DND-41 (cell line): ENCODE measurements around the gene ATF5.
A peak's percentile ranks its signal among the peaks of the same experiment; 100 is the strongest.

Experiments
- ATAC-seq: fragments of 200-7000 bp; cut with Tn5 transposase; 3 replicates; pipeline ENCODE4 v1.9.1; 2021; ENCODE audit warnings: low read depth; ENCODE audit not compliant: insufficient read depth
- DNase-seq: peaks from one replicate; pipeline ENCODE4 v3.0.0-alpha.2; 2020
- H2AFZ ChIP-seq: 2 replicates; pipeline ENCODE4 v1.6.0; 2012; ENCODE audit warnings: low read depth, low read length
- H3K27ac ChIP-seq: 2 replicates; pipeline ENCODE4 v1.5.1; 2012; ENCODE audit warnings: low read length, inconsistent platforms
- H3K27me3 ChIP-seq: fragments of 200-600 bp; sonication (generic); 2 replicates; pipeline ENCODE4 v1.6.0; 2012; ENCODE audit warnings: low read length, mild to moderate bottlenecking, inconsistent platforms; ENCODE audit not compliant: insufficient read depth, poor library complexity
- H3K36me3 ChIP-seq: 2 replicates; pipeline ENCODE4 v1.5.1; 2012; ENCODE audit warnings: low read length, inconsistent platforms; ENCODE audit not compliant: insufficient read depth
- H3K4me1 ChIP-seq: 2 replicates; pipeline ENCODE4 v1.5.1; 2012; ENCODE audit warnings: mild to moderate bottlenecking, low read length; ENCODE audit not compliant: insufficient read depth
- H3K4me2 ChIP-seq: 2 replicates; pipeline ENCODE4 v1.6.0; 2012; ENCODE audit warnings: mild to moderate bottlenecking, moderate library complexity, low read length, inconsistent platforms; ENCODE audit not compliant: insufficient read depth
- H3K4me3 ChIP-seq, 2 experiments: fragments of 200-600 bp in 1 of 2; shearing (Covaris generic) in 1 of 2; 2 replicates each; pipeline ENCODE4 v1.5.1; 2012 to 2016; ENCODE audit warnings: inconsistent platforms in 2 of 2, low read length in 2 of 2, mild to moderate bottlenecking in 2 of 2, low read depth in 1 of 2, moderate library complexity in 1 of 2
- H3K79me2 ChIP-seq: 2 replicates; pipeline ENCODE4 v1.6.0; 2012; ENCODE audit warnings: low read length, inconsistent platforms; ENCODE audit not compliant: insufficient read depth
- H3K9ac ChIP-seq: 2 replicates; pipeline ENCODE4 v1.6.0; 2012; ENCODE audit warnings: low read depth, mild to moderate bottlenecking, inconsistent platforms, low read length, moderate library complexity
- H3K9me3 ChIP-seq: 2 replicates; pipeline ENCODE4 v1.5.1; 2012; ENCODE audit warnings: low read length, moderate library complexity, mild to moderate bottlenecking, inconsistent platforms; ENCODE audit not compliant: insufficient read depth, severe bottlenecking
- H4K20me1 ChIP-seq: 2 replicates; pipeline ENCODE4 v1.6.0; 2012; ENCODE audit warnings: low read length; ENCODE audit not compliant: insufficient read depth
- CTCF ChIP-seq: IDR thresholded peaks from 2 replicates; pipeline ENCODE4 v1.5.1; 2012; ENCODE audit warnings: borderline replicate concordance, low read length, moderate library complexity, mild to moderate bottlenecking; ENCODE audit not compliant: poor library complexity, severe bottlenecking; ENCODE audit errors: extremely low read depth
- EZH2 ChIP-seq: IDR thresholded peaks from 3 replicates; pipeline ENCODE4 v1.6.1; 2012; ENCODE audit warnings: borderline replicate concordance, low read depth, mild to moderate bottlenecking, moderate library complexity, low read length, inconsistent platforms; ENCODE audit not compliant: severe bottlenecking

Gene ATF5

GRCh38 chr19:49889038-49889686 is 39.8 kb upstream of the ATF5 start:
- no peaks in the 10 kb centered on the region for H3K9me3 ChIP-seq
- H3K9ac ChIP-seq: no peak overlapping the region
- H3K4me3 ChIP-seq: no peak overlapping the region
- no peaks in the 10 kb centered on the region; the same call in 1 of the 2 replicates for H4K20me1 ChIP-seq
- H3K36me3 ChIP-seq: peaks cover 11% of the 10 kb centered on the region
- H3K4me2 ChIP-seq: no peak overlapping the region
- no peak overlapping the region for H3K27ac ChIP-seq
- H3K79me2 ChIP-seq: no peaks in the 10 kb centered on the region
- no peak for DNase-seq
- no peak overlapping the region for H2AFZ ChIP-seq
- TF ChIP-seq EZH2 (no peak), CTCF (no peak)
- no peaks in the 10 kb centered on the region for H3K27me3 ChIP-seq
- ATAC-seq: no peak
- H3K4me1 ChIP-seq: no peaks in the 10 kb centered on the region

DNA sequence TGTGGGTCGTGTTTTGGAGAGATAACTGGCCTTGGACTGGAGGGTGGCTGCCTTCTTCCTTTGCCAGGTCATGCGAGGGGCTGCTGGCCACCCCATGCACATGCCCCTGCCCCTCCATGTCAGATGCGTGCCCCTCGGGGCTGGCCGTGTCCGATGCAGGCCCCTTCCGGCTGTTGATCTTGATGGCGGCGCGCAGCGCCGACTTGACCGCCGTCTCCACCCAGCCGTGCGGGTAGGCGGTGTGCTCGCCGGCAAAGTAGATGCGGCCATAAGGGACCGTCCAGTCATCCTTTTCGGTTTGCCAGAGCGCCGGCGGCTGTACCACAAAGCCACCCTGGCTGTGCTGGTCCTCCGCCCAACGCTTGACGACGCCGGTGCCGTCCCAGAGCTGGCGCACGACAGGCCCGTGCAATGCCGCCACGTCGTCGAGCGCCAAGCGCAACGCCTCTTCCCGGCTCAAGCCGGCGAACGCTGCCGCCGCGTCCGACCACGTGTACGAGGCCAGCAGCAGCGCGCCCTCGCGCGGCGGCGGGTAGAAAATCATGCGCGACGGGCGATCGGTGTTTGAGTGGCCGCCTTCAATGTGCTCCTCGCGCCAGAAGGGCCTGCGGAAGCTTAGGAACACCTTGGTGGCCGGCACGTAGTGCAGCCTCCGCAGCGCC is 39.2 kb upstream of the ATF5 start:
- Histone ChIP-seq H2AFZ (no peak overlapping the region), H4K20me1 (no peaks in the 10 kb centered on the region; the same call in 1 of the 2 replicates), H3K4me2 (no peak overlapping the region), H3K27ac (no peak overlapping the region), H3K27me3 (no peaks in the 10 kb centered on the region), H3K4me1 (no peaks in the 10 kb centered on the region), H3K9ac (no peak overlapping the region), H3K36me3 (peaks cover 4% of the 10 kb centered on the region), H3K79me2 (no peaks in the 10 kb centered on the region), H3K4me3 (no peak overlapping the region), H3K9me3 (no peaks in the 10 kb centered on the region)
- ATAC-seq: no peak
- TF ChIP-seq CTCF (no peak), EZH2 (no peak)
- no peak for DNase-seq

DNA sequence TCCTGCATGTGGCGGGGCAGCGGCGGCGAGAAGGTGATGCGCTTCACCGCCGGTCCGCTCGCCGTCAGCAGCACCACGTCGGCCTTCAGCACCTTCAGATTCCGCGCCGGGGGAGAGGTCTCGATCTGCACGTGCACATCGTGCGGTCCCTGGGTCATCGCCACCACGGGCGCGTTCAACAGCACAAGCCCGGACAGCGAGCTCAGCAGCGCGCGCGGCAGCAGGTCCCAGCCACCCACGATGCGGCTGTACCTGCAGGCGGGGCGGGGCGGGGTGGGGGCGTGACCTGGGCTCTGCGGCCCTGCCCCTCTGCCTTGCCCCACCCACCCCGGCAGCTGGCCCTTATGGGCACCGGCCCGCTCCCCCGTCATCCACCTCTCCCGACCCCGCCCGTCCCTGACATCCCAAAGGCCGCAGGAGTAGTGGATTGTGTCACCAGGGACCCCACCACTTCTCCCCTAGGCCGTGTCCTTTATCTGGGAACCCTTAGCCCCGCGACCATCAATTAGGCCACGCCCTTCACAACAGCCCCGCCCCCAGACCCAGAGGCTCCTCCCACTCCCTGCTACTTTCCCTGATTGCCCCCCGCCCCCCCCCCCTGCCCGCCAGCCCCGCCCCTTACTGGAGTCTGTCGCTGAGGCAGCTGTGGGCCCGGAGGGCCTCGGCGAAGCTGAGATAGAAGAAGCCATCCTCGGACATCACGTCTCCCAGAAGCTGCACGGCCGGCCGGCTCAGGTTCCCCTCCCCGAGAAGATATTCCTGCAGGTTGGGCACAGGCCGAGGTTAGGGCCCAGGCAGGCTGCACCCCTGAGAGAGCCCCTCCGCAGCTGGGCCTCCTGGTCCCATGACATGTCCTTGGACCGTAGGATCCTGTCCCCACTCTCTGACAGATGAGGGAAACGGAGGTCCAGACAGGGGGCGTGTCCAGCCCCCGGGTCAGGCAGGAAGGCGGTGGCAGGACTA is 38.4 kb upstream of the ATF5 start:
- Histone ChIP-seq H3K27me3 (no peaks in the 10 kb centered on the region), H3K36me3 (peaks cover 2% of the 10 kb centered on the region; the same call in 1 of the 2 replicates), H3K4me2 (no peak overlapping the region), H3K9ac (no peak overlapping the region), H3K9me3 (no peaks in the 10 kb centered on the region), H3K4me1 (no peaks in the 10 kb centered on the region), H4K20me1 (no peaks in the 10 kb centered on the region; the same call in 1 of the 2 replicates), H3K4me3 (no peak overlapping the region), H3K79me2 (no peaks in the 10 kb centered on the region), H2AFZ (no peak overlapping the region), H3K27ac (no peak overlapping the region)
- peak; percentile 27; the same call in 1 of the 3 replicates for ATAC-seq
- DNase-seq: peak; percentile 35
- no peak for TF ChIP-seq CTCF
- no peak for TF ChIP-seq EZH2
